Activated T-cell treated with anti-CD3 and anti-CD28 coated beads, Interleukin-2, amount 50 U/mL, for 72 hours (primary cell): Measurements from ENCODE around the gene FAAH. TPM values are rescaled to one million over a fixed set of nuclear protein-coding genes. Genes with fewer than 3 reads are reported as not detected.
A peak's percentile ranks its signal among the peaks of the same experiment; 100 is the strongest.

Experiments used
- ATAC-seq, 2 donors: fragments of 150-1000 bp; cut with Tn5 transposase; replicated peaks in 1 of 2; 2 replicates each; pipeline ENCODE4 v1.10.0; 2021; ENCODE audit warnings: moderate library complexity in 2 of 2, mild to moderate bottlenecking in 1 of 2
- DNase-seq, 2 donors: peaks; one replicate each; pipeline ENCODE4 v3.0.0; 2021 to 2022; ENCODE audit warnings: mixed read lengths in 1 of 2
- H3K27ac Mint-ChIP-seq: one replicate; pipeline ENCODE4 v1.8.0; 2022; ENCODE audit warnings: mild to moderate bottlenecking, moderate library complexity, mixed read lengths
- H3K27me3 Mint-ChIP-seq: one replicate; pipeline ENCODE4 v1.8.0; 2022; ENCODE audit warnings: low read depth, mixed read lengths
- H3K36me3 Mint-ChIP-seq, 2 donors: one replicate each; pipeline ENCODE4 v1.8.0; 2022; ENCODE audit warnings: mixed read lengths in 2 of 2, mild to moderate bottlenecking in 1 of 2; ENCODE audit not compliant: insufficient read depth in 2 of 2
- H3K4me1 Mint-ChIP-seq: one replicate; pipeline ENCODE4 v1.8.0; 2022; ENCODE audit warnings: low read depth, mixed read lengths
- H3K4me3 Mint-ChIP-seq, 2 donors: one replicate each; pipeline ENCODE4 v1.8.0; 2022; ENCODE audit warnings: mild to moderate bottlenecking in 2 of 2, mixed read lengths in 2 of 2, moderate library complexity in 2 of 2
- H3K9me3 Mint-ChIP-seq, 2 donors: one replicate each; pipeline ENCODE4 v1.8.0; 2022; ENCODE audit warnings: mixed read lengths in 2 of 2
- total RNA-seq, 2 donors: library from RNA; stranded (reverse); gene quantifications; one replicate each; pipeline ENCODE4 v1.2.3, GENCODE V29; 2022

Gene FAAH
- total RNA-seq, 2 donors from 2014 or later = 5.1 to 8.8 TPM

- no peak overlapping the region for H3K27ac Mint-ChIP-seq
- H3K4me3 Mint-ChIP-seq = no peak overlapping the region
- DNase-seq = no peak
- ATAC-seq = peak; percentile 64 to 71
- peaks cover 14% of the 10 kb centered on the region for H3K4me1 Mint-ChIP-seq
- peaks cover 3 to 25% of the 10 kb centered on the region in 2 donors for H3K36me3 Mint-ChIP-seq
- no peaks in the 10 kb centered on the region for H3K9me3 Mint-ChIP-seq
- no peaks in the 10 kb centered on the region for H3K27me3 Mint-ChIP-seq
Measured at GRCh38 chr1:46370214-46370633, 23.9 kb upstream of the FAAH start.

GRCh38 chr1:46372431-46372830 is 21.7 kb upstream of the FAAH start:
- H3K4me3 Mint-ChIP-seq = no peak overlapping the region
- peaks cover 3 to 25% of the 10 kb centered on the region in 2 donors for H3K36me3 Mint-ChIP-seq
- DNase-seq = no peak
- no peaks in the 10 kb centered on the region for H3K27me3 Mint-ChIP-seq
- H3K4me1 Mint-ChIP-seq = peaks cover 14% of the 10 kb centered on the region
- H3K9me3 Mint-ChIP-seq = no peaks in the 10 kb centered on the region
- ATAC-seq = no peak
- no peak overlapping the region for H3K27ac Mint-ChIP-seq

DNA sequence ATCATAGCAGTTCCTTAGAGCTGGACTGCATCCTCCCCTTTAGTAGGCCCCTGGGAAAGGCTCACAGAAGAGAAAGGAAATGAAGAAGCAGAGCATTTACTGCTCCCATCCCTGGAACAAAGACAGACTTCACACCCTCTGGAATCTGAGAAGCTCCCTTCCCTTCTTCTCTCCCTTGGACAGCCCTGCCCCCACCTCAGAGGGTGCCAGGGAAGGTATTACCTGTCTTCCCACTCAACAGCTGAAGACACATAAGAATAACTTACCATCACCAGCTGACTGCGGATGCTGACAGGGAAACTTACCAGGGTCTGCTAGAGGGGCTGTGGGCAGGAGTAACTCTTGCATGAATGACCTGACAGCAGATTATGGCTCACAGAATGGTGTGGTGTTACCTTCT is 14.1 kb upstream of the FAAH start:
- no peaks in the 10 kb centered on the region for H3K4me1 Mint-ChIP-seq
- peaks cover 0 to 3% of the 10 kb centered on the region in 2 donors for H3K9me3 Mint-ChIP-seq
- no peaks in the 10 kb centered on the region for H3K27me3 Mint-ChIP-seq
- no peak overlapping the region for H3K4me3 Mint-ChIP-seq
- H3K27ac Mint-ChIP-seq = no peak overlapping the region
- H3K36me3 Mint-ChIP-seq = peaks cover 2 to 10% of the 10 kb centered on the region in 2 donors
- ATAC-seq = no peak
- DNase-seq = no peak

DNA sequence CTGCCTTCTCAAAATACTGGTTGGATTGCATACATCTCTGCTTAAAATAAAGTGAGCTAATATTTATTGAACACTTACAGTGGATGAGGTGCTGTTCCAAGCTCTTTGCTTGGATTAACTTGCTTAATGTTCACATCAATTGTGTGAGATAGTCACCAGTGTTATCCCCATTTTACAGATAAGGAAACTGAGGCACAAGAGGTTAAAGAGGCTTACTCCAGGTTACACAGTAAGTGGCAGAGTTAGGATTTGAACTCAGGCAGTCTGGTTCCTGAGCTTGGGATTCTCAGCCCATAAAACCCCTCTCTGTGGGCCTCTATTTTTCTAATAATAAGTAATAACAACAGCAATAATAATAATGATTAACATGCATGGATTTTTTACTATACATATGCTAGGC is 13.6 kb upstream of the FAAH start:
- Mint-ChIP-seq H3K27me3 (no peaks in the 10 kb centered on the region), H3K4me1 (no peaks in the 10 kb centered on the region), H3K36me3 (peaks cover 2 to 11% of the 10 kb centered on the region in 2 donors), H3K4me3 (no peak overlapping the region), H3K9me3 (peaks cover 0 to 3% of the 10 kb centered on the region in 2 donors), H3K27ac (no peak overlapping the region)
- ATAC-seq = no peak
- no peak for DNase-seq

GRCh38 chr1:46393510-46393909 is 607 bp upstream of the FAAH start:
- H3K27ac Mint-ChIP-seq = no peak overlapping the region
- DNase-seq (no peak), ATAC-seq (no peak)
- peaks cover 11 to 17% of the 10 kb centered on the region in 2 donors for H3K36me3 Mint-ChIP-seq
- peaks cover 28% of the 10 kb centered on the region for H3K27me3 Mint-ChIP-seq
- H3K9me3 Mint-ChIP-seq = peaks cover 3 to 6% of the 10 kb centered on the region in 2 donors
- H3K4me3 Mint-ChIP-seq = peak overlapping the region; percentile 66 to 72
- peaks cover 5% of the 10 kb centered on the region for H3K4me1 Mint-ChIP-seq

DNA sequence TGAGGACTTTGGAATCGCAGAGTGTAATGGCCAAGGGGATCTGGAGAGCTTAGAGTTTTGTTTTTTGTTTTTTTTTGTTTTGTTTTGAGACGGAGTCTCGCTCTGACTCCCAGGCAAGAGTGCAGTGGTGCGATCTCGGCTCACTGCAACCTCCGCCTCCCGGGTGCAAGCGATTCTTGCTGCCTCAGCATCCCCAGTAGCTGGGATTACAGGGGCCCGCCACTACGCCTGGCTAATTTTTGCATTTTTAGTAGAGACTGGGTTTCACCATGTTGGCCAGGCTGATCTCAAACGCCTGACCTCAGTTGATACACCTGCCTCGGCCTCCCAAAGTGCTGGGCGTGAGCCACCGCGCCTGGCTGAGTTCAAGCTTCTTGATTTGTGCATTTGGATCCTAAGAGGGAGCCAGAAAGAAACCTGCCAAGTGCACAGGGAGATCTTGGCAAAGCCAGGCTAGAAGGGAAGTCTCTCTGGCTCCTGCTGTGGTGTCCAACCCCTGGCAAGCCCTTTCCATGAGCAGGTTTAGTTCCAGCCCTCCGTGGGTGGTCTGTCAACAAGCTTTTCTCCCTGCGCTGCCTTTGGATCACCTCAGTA is 852 bp downstream of the FAAH start:
- Mint-ChIP-seq H3K27me3 (peaks cover 28% of the 10 kb centered on the region), H3K9me3 (peaks cover 3 to 6% of the 10 kb centered on the region in 2 donors), H3K4me1 (peaks cover 5% of the 10 kb centered on the region), H3K36me3 (peaks cover 11 to 17% of the 10 kb centered on the region in 2 donors), H3K27ac (no peak overlapping the region), H3K4me3 (peak overlapping the region in 1 of 2 donors; percentile 77)
- DNase-seq (no peak), ATAC-seq (no peak)

GRCh38 chr1:46396441-46397398 is 2.6 kb downstream of the FAAH start:
- H3K9me3 Mint-ChIP-seq = peaks cover 3 to 6% of the 10 kb centered on the region in 2 donors
- DNase-seq (no peak), ATAC-seq (no peak)
- H3K36me3 Mint-ChIP-seq = peaks cover 11 to 17% of the 10 kb centered on the region in 2 donors
- H3K27ac Mint-ChIP-seq = no peak overlapping the region
- peaks cover 5% of the 10 kb centered on the region for H3K4me1 Mint-ChIP-seq
- H3K27me3 Mint-ChIP-seq = peaks cover 28% of the 10 kb centered on the region
- no peak overlapping the region for H3K4me3 Mint-ChIP-seq

DNA sequence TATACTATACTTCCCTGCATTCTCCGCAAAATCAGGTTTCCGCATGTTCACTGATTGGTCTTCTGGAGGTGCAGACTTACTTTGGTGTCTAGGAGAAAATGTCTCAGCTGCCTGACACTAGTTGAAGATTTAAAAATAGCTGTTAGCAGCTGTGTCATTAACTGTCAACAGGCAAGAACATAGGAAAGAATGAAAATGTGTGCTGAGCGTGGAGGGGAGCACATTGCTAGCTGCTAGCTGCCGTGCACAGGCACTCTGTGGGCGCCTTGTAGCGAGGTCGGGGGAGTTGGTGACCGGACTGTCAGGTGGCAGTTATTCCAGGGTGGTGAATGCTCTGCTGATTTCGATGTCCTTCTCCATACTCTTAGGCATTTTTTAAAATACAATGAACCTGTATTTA is 5.2 kb downstream of the FAAH start:
- Mint-ChIP-seq H3K9me3 (no peaks in the 10 kb centered on the region), H3K27ac (no peak overlapping the region), H3K27me3 (peaks cover 13% of the 10 kb centered on the region), H3K4me3 (no peak overlapping the region), H3K4me1 (no peaks in the 10 kb centered on the region), H3K36me3 (no peaks in the 10 kb centered on the region)
- no peak for ATAC-seq
- DNase-seq = no peak

GRCh38 chr1:46400421-46400820 is 6.3 kb downstream of the FAAH start:
- Mint-ChIP-seq H3K36me3 (no peaks in the 10 kb centered on the region), H3K4me3 (no peak overlapping the region), H3K27ac (no peak overlapping the region), H3K27me3 (peaks cover 2% of the 10 kb centered on the region), H3K4me1 (no peaks in the 10 kb centered on the region), H3K9me3 (no peaks in the 10 kb centered on the region)
- no peak for DNase-seq
- ATAC-seq = no peak

- H3K27ac Mint-ChIP-seq = no peak overlapping the region
- no peak overlapping the region for H3K4me3 Mint-ChIP-seq
- ATAC-seq (no peak), DNase-seq (no peak)
- H3K4me1 Mint-ChIP-seq = no peaks in the 10 kb centered on the region
- no peaks in the 10 kb centered on the region for H3K9me3 Mint-ChIP-seq
- no peaks in the 10 kb centered on the region for H3K36me3 Mint-ChIP-seq
- no peaks in the 10 kb centered on the region for H3K27me3 Mint-ChIP-seq
Measured at GRCh38 chr1:46401154-46401913, 7.2 kb downstream of the FAAH start.

DNA sequence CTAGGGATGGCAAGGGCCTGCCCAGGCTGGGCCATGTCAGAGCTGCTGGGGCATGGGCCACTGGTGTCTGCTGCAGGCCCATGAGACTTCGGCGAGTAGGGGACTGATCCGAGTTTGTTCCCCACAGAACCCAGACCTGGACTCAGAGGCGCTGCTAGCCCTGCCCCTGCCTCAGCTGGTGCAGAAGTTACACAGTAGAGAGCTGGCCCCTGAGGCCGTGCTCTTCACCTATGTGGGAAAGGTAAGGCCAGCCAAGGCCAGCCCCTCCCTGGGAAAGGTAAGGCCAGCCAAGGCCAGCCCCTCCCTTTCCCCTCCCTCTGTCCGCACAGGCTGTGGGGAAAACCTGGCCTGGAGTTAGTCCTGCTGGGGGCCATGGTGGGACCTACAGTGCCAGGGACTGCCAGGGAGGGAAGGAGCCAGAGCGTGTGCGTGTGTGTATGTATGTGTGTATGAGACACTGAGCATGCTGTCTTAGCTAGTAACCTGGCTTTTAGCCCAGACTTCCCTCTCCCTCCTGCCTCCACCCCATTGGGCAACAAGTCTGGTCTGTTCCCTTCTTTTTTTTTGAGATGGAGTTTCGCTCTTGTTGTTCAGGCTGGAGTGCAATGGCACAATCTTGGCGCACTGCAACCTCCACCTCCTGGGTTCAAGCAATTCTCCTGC is 8.0 kb downstream of the FAAH start:
- Mint-ChIP-seq H3K27me3 (no peaks in the 10 kb centered on the region), H3K4me1 (no peaks in the 10 kb centered on the region), H3K4me3 (no peak overlapping the region), H3K9me3 (no peaks in the 10 kb centered on the region), H3K36me3 (no peaks in the 10 kb centered on the region), H3K27ac (no peak overlapping the region)
- DNase-seq = no peak
- no peak for ATAC-seq

DNA sequence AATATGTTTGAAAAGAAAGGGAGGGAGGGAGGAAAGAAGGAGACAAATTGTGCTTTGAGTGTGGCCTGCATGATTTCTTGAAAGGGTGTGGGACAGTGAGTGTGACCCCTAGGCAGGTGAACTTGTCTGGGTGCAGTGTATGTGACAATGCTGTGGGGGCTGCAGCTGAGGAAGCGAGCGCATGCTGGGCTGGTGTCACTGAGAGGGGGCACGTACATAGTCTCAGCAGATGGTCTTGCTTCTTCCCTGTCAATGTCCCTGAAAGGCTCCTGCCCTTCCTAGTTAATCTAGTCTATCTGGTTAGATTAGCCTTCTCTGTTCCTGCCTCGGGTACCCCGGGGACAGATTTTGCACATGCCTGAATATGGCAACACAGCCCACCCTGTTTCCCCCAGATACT is 9.8 kb downstream of the FAAH start:
- Mint-ChIP-seq H3K4me1 (no peaks in the 10 kb centered on the region), H3K36me3 (no peaks in the 10 kb centered on the region), H3K4me3 (no peak overlapping the region), H3K27ac (no peak overlapping the region), H3K9me3 (no peaks in the 10 kb centered on the region), H3K27me3 (no peaks in the 10 kb centered on the region)
- no peak for DNase-seq
- no peak for ATAC-seq
